ENCODE data around the gene HPGD. TPM values are rescaled to one million over a fixed set of nuclear protein-coding genes. Genes with fewer than 3 reads are reported as not detected.

The HPGD gene
- total RNA-seq, 4 donors from 2014 or later, result 1.0 to 7.2 (median 2.7) TPM

DNA sequence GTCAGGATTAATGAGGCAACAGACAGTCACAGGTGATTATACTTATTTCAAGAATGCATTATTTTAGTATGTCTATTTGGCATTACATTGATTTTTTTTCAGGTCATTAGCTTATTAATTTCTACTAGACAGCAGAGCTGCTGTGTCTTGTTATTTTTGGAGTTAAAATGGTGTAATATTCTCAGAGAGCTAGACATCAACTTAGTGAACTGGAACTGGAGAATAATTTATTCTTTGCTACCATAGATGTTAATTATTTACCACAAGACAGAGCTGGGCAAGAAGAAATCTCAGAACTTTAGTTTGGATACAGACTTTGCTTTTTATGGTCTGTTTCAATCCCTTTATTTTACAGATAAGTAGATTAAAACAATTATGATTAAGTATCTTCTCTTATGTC lies 10.2 kb upstream of the HPGD start:
- no peaks in the 10 kb centered on the region for H3K27me3 ChIP-seq
- H3K9me3 ChIP-seq, result no peaks in the 10 kb centered on the region
- no peak for TF ChIP-seq POLR2A (IDR thresholded peaks at IDR 0.05)
- no peak for TF ChIP-seq EP300 (IDR thresholded peaks at IDR 0.05)
- TF ChIP-seq, protein P1, sequence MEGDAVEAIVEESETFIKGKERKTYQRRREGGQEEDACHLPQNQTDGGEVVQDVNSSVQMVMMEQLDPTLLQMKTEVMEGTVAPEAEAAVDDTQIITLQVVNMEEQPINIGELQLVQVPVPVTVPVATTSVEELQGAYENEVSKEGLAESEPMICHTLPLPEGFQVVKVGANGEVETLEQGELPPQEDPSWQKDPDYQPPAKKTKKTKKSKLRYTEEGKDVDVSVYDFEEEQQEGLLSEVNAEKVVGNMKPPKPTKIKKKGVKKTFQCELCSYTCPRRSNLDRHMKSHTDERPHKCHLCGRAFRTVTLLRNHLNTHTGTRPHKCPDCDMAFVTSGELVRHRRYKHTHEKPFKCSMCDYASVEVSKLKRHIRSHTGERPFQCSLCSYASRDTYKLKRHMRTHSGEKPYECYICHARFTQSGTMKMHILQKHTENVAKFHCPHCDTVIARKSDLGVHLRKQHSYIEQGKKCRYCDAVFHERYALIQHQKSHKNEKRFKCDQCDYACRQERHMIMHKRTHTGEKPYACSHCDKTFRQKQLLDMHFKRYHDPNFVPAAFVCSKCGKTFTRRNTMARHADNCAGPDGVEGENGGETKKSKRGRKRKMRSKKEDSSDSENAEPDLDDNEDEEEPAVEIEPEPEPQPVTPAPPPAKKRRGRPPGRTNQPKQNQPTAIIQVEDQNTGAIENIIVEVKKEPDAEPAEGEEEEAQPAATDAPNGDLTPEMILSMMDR (IDR thresholded peaks at IDR 0.05), result no peak
- no peaks in the 10 kb centered on the region for H3K4me1 ChIP-seq
- H3K27ac ChIP-seq, result no peak overlapping the region
- H3K4me3 ChIP-seq, result no peak overlapping the region
- DNase-seq (ENCODE audit: low spot score in 2 of 2), result no peak
- no peaks in the 10 kb centered on the region for H3K36me3 ChIP-seq

- no peaks in the 10 kb centered on the region for H3K27me3 ChIP-seq
- no peaks in the 10 kb centered on the region for H3K36me3 ChIP-seq
- no peaks in the 10 kb centered on the region for H3K9me3 ChIP-seq
- no peak for DNase-seq (ENCODE audit: low spot score in 2 of 2)
- no peak for TF ChIP-seq EP300 (IDR thresholded peaks at IDR 0.05)
- TF ChIP-seq, protein P1 (IDR thresholded peaks at IDR 0.05), result no peak
- no peak for TF ChIP-seq POLR2A (IDR thresholded peaks at IDR 0.05)
- H3K4me3 ChIP-seq, result no peak overlapping the region
- H3K4me1 ChIP-seq, result no peaks in the 10 kb centered on the region
- H3K27ac ChIP-seq, result no peak overlapping the region
These were observed 9.2 kb upstream of the HPGD start for GRCh38 chr4:174531486-174531885.

DNA sequence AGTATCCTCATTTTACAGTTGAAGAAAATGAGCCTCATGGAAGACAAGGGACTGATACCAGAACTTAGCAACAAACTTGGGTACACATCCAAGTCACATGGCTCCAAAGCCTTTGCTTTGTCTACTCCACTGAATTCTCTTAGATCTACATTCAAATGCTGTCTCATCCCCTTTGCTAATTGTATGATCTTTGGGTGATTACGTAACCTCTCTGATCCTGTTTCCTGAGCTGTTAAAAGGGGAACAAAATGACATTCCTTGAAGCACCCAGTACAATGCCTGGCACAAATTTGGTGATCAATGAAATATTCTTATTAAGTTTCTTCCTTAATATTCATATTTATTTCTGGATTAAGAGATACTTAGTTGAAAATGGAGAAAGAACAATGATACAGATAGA lies 5.9 kb upstream of the HPGD start:
- Histone ChIP-seq H3K36me3 (no peaks in the 10 kb centered on the region), H3K27ac (no peak overlapping the region), H3K9me3 (no peaks in the 10 kb centered on the region), H3K4me3 (no peak overlapping the region), H3K4me1 (peaks cover 0 to 3% (median 0%) of the 10 kb centered on the region in 4 donors), H3K27me3 (no peaks in the 10 kb centered on the region)
- TF ChIP-seq, protein P1 (IDR thresholded peaks at IDR 0.05), result no peak
- DNase-seq (ENCODE audit: low spot score in 2 of 2), result no peak
- WGBS, 2 donors, result 78 to 93% methylated on average over 1 of the region's 1 CpG

GRCh38 chr4:174526731-174527130 lies 4.4 kb upstream of the HPGD start:
- no peaks in the 10 kb centered on the region for H3K36me3 ChIP-seq
- peaks cover 0 to 11% (median 0%) of the 10 kb centered on the region in 4 donors for H3K4me1 ChIP-seq
- TF ChIP-seq POLR2A (IDR thresholded peaks at IDR 0.05), result no peak
- TF ChIP-seq EP300 (IDR thresholded peaks at IDR 0.05), result no peak
- TF ChIP-seq, protein P1 (IDR thresholded peaks at IDR 0.05), result no peak
- no peak overlapping the region for H3K4me3 ChIP-seq
- no peak overlapping the region for H3K27ac ChIP-seq
- DNase-seq (ENCODE audit: low spot score in 2 of 2), result no peak
- 50 to 55% methylated on average over 7 of the region's 7 CpGs for WGBS, 2 donors
- no peaks in the 10 kb centered on the region for H3K27me3 ChIP-seq
- H3K9me3 ChIP-seq, result no peaks in the 10 kb centered on the region

DNA sequence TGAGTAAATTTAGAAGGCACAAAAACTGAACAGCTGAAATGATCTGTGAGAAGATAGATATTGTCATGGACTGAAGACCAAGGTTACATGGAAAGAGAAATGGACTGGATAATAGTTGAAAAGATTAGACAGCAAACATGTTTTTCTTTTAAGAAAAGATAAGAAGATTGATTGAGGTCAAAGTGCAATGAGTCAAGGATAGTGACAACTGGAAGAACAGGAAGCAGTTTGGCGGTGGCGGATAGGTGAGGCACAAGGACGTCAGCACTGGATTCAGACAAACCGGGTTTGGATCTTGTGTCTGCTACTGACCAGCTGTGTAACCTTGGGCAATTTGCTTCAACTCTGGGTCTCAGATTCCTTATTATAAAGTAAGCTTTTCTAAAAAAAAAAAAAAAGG lies 2.0 kb upstream of the HPGD start:
- no peaks in the 10 kb centered on the region for H3K9me3 ChIP-seq
- H3K4me1 ChIP-seq, result peaks cover 0 to 14% (median 0%) of the 10 kb centered on the region in 4 donors
- H3K27ac ChIP-seq, result no peak overlapping the region
- no peak for DNase-seq (ENCODE audit: low spot score in 2 of 2)
- H3K36me3 ChIP-seq, result no peaks in the 10 kb centered on the region
- H3K4me3 ChIP-seq, result no peak overlapping the region
- 63 to 76% methylated on average over 4 of the region's 4 CpGs for WGBS, 2 donors
- TF ChIP-seq EP300 (IDR thresholded peaks at IDR 0.05) (no peak), POLR2A (IDR thresholded peaks at IDR 0.05) (no peak)
- TF ChIP-seq, protein P1 (IDR thresholded peaks at IDR 0.05), result no peak
- no peaks in the 10 kb centered on the region for H3K27me3 ChIP-seq

Measured in tibial nerve (tissue), 4 donors.